Measurements from ENCODE around the gene HAUS8. TPM values are rescaled to one million over a fixed set of nuclear protein-coding genes. Genes with fewer than 3 reads are reported as not detected.

The HAUS8 gene
- total and polyA plus RNA-seq, 2 donors (not counting 1 experiment from before 2014, with no cell fraction given) = 17.6 to 24.9 TPM

GRCh38 chr19:17002455-17002854 is 72.8 kb downstream of the HAUS8 start:
- intact Hi-C loops (cut with micrococcal nuclease) = no loop called here
- Histone ChIP-seq H4K20me1 (ENCODE audit: control insufficient read depth, insufficient read depth, low read length, poor library complexity, severe bottlenecking) (no peaks in the 10 kb centered on the region), H3K4me3 (ENCODE audit: control extremely low read depth in 1 of 5, extremely low read depth in 1 of 5, insufficient read depth in 1 of 5, low read depth in 2 of 5, low read length in 4 of 5) (no peak overlapping the region), H3K27ac (ENCODE audit: low read length in 2 of 2) (no peak overlapping the region), H3K27me3 (replicated peaks in 1 of 4; ENCODE audit: control extremely low read depth in 1 of 4, control insufficient read depth in 3 of 4, insufficient read depth in 4 of 4, low read length in 3 of 4) (peaks cover 0 to 3% (median 2%) of the 10 kb centered on the region in 4 experiments), H3K9ac (ENCODE audit: low read length) (no peak overlapping the region), H3K4me1 (ENCODE audit: control insufficient read depth in 2 of 2, insufficient read depth in 2 of 2, low read length in 2 of 2) (peaks cover 13 to 16% of the 10 kb centered on the region in 2 donors), H3K4me2 (replicated peaks; ENCODE audit: low read depth, low read length, poor library complexity, severe bottlenecking) (no peak overlapping the region), H3K36me3 (replicated peaks in 1 of 2; ENCODE audit: control extremely low read depth in 1 of 2, control insufficient read depth in 1 of 2, extremely low read depth in 1 of 2, insufficient read depth in 2 of 2, low read length in 1 of 2) (no peaks in the 10 kb centered on the region), H2AFZ (ENCODE audit: insufficient read depth, low read depth, low read length, poor library complexity, severe bottlenecking) (no peak overlapping the region), H3K9me3 (ENCODE audit: control extremely low read depth in 1 of 3, control insufficient read depth in 2 of 3, insufficient read depth in 1 of 3, low read length in 2 of 3) (peaks cover 0 to 11% (median 7%) of the 10 kb centered on the region in 3 donors), H3K79me2 (ENCODE audit: control insufficient read depth, insufficient read depth, low read length) (no peaks in the 10 kb centered on the region)
- Mint-ChIP-seq H3K9me3 (ENCODE audit: insufficient read depth) (peaks cover 4% of the 10 kb centered on the region), H3K4me3 (no peak overlapping the region), H3K27me3 (peaks cover 4% of the 10 kb centered on the region), H3K27ac (no peak overlapping the region), H3K4me1 (peaks cover 17% of the 10 kb centered on the region)
- TF ChIP-seq CTCF (IDR thresholded peaks at IDR 0.05) = no peak
- no peak for TF ChIP-seq EZH2 (IDR thresholded peaks at IDR 0.05; ENCODE audit: borderline replicate concordance, insufficient read depth, low read depth, low read length, poor library complexity, severe bottlenecking)
- DNase-seq = no peak
- no peak for ATAC-seq (ENCODE audit: low read depth)
- 73% methylated on average over 6 of the region's 7 CpGs for WGBS (ENCODE audit: insufficient coverage)
- POLR2A ChIA-PET = interaction anchor here (0.7 kb wide), 1 partner anchor 109 kb away, joined by 3 read pairs; no protein-coding TSS in a partner anchor
- CTCF ChIA-PET = no interaction called here

- ATAC-seq (ENCODE audit: low read depth) (peak; percentile 68), DNase-seq (peak; percentile 69)
- H3K9ac ChIP-seq (ENCODE audit: low read length) = no peak overlapping the region
- no peaks in the 10 kb centered on the region for H3K79me2 ChIP-seq (ENCODE audit: control insufficient read depth, insufficient read depth, low read length)
- TF ChIP-seq EZH2 (IDR thresholded peaks at IDR 0.05; ENCODE audit: borderline replicate concordance, insufficient read depth, low read depth, low read length, poor library complexity, severe bottlenecking) (no peak), CTCF (IDR thresholded peaks at IDR 0.05) (no peak)
- ChIA-PET POLR2A (no interaction called here), CTCF (no interaction called here)
- peaks cover 0 to 3% (median 2%) of the 10 kb centered on the region in 4 experiments for H3K27me3 ChIP-seq (replicated peaks in 1 of 4; ENCODE audit: control extremely low read depth in 1 of 4, control insufficient read depth in 3 of 4, insufficient read depth in 4 of 4, low read length in 3 of 4)
- no peaks in the 10 kb centered on the region for H3K36me3 ChIP-seq (replicated peaks in 1 of 2; ENCODE audit: control extremely low read depth in 1 of 2, control insufficient read depth in 1 of 2, extremely low read depth in 1 of 2, insufficient read depth in 2 of 2, low read length in 1 of 2)
- no peak overlapping the region for H3K4me3 ChIP-seq (ENCODE audit: control extremely low read depth in 1 of 5, extremely low read depth in 1 of 5, insufficient read depth in 1 of 5, low read depth in 2 of 5, low read length in 4 of 5)
- H3K27ac ChIP-seq (ENCODE audit: low read length in 2 of 2) = no peak overlapping the region
- peak overlapping the region; percentile 34 for H2AFZ ChIP-seq (ENCODE audit: insufficient read depth, low read depth, low read length, poor library complexity, severe bottlenecking)
- Mint-ChIP-seq H3K4me3 (peak overlapping the region; percentile 23), H3K4me1 (peaks cover 17% of the 10 kb centered on the region), H3K27ac (no peak overlapping the region), H3K9me3 (ENCODE audit: insufficient read depth) (peaks cover 4% of the 10 kb centered on the region), H3K27me3 (peaks cover 3% of the 10 kb centered on the region)
- peak overlapping the region; percentile 62 for H3K4me2 ChIP-seq (replicated peaks; ENCODE audit: low read depth, low read length, poor library complexity, severe bottlenecking)
- 13% methylated on average over 7 of the region's 7 CpGs for WGBS (ENCODE audit: insufficient coverage)
- no peaks in the 10 kb centered on the region for H4K20me1 ChIP-seq (ENCODE audit: control insufficient read depth, insufficient read depth, low read length, poor library complexity, severe bottlenecking)
- intact Hi-C loops (cut with micrococcal nuclease) = no loop called here
- peaks cover 0 to 17% (median 7%) of the 10 kb centered on the region in 3 donors for H3K9me3 ChIP-seq (ENCODE audit: control extremely low read depth in 1 of 3, control insufficient read depth in 2 of 3, insufficient read depth in 1 of 3, low read length in 2 of 3)
- peaks cover 13 to 16% of the 10 kb centered on the region in 2 donors for H3K4me1 ChIP-seq (ENCODE audit: control insufficient read depth in 2 of 2, insufficient read depth in 2 of 2, low read length in 2 of 2)
These were observed 73.6 kb downstream of the HAUS8 start for GRCh38 chr19:17001603-17002183.
